Sigmoid colon (tissue), 4 donors: Measurements from ENCODE around the gene P2RY1.

ENCODE experiments used
- EP300 ChIP-seq, 4 donors: sonication (generic); formaldehyde crosslinking; IDR thresholded peaks; one replicate each; pipeline ENCODE4 v1.6.1; 2017; ENCODE audit warnings: antibody characterized with exemption in 4 of 4
- TF ChIP-seq, protein P1 (sequence below), 4 experiments: fragments of 450-650 bp in 3 of 4; fragments of 200-600 bp in 1 of 4; IDR thresholded peaks; one replicate each; pipeline ENCODE4 v1.5.1; 2016 to 2019; ENCODE audit warnings: antibody characterized with exemption in 4 of 4, mild to moderate bottlenecking in 3 of 4, moderate library complexity in 2 of 4

DNA sequence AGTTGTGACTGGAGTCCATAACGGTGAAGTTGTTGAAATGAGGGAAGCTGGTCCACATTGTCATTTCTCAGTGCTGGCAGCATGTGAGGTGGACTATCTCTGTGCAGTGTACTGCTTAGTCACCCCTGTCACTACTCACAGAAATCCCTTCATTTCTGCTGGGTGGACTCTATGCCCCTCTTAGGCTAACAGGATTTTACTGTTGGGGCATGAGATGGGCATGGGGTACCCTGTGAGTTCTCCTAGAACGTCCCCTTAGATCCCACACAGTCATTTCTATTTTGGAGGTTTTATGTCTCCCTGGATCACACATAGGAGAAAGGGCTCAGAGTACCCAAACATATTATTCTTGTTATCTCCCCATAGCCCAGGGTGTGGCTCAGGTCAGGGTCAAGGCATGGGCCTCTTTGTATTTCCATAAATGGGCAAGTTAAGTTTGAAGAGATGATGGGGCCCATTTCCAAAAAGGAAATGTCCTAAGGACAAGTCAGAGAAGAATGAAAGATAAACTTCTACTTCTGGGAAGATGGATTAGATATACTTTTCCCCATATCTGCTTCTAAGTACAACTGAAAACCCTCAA, 15.2 kb downstream of the P2RY1 start:
- TF ChIP-seq EP300 (IDR thresholded peaks at IDR 0.05), result no peak
- TF ChIP-seq, protein P1, sequence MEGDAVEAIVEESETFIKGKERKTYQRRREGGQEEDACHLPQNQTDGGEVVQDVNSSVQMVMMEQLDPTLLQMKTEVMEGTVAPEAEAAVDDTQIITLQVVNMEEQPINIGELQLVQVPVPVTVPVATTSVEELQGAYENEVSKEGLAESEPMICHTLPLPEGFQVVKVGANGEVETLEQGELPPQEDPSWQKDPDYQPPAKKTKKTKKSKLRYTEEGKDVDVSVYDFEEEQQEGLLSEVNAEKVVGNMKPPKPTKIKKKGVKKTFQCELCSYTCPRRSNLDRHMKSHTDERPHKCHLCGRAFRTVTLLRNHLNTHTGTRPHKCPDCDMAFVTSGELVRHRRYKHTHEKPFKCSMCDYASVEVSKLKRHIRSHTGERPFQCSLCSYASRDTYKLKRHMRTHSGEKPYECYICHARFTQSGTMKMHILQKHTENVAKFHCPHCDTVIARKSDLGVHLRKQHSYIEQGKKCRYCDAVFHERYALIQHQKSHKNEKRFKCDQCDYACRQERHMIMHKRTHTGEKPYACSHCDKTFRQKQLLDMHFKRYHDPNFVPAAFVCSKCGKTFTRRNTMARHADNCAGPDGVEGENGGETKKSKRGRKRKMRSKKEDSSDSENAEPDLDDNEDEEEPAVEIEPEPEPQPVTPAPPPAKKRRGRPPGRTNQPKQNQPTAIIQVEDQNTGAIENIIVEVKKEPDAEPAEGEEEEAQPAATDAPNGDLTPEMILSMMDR (IDR thresholded peaks at IDR 0.05), result no peak
